ELR (cell line): Measurements from ENCODE around the gene MKLN1.
"Not testable (repeated sequence)": the region's sequence is repeated elsewhere in the genome, so short reads cannot be mapped to it uniquely, and the experiment has no call there.

ENCODE experiments used
- DNase-seq: peaks from one replicate; pipeline ENCODE4 v3.0.0-alpha.2; 2015; ENCODE audit warnings: low read depth

The MKLN1 gene

DNA sequence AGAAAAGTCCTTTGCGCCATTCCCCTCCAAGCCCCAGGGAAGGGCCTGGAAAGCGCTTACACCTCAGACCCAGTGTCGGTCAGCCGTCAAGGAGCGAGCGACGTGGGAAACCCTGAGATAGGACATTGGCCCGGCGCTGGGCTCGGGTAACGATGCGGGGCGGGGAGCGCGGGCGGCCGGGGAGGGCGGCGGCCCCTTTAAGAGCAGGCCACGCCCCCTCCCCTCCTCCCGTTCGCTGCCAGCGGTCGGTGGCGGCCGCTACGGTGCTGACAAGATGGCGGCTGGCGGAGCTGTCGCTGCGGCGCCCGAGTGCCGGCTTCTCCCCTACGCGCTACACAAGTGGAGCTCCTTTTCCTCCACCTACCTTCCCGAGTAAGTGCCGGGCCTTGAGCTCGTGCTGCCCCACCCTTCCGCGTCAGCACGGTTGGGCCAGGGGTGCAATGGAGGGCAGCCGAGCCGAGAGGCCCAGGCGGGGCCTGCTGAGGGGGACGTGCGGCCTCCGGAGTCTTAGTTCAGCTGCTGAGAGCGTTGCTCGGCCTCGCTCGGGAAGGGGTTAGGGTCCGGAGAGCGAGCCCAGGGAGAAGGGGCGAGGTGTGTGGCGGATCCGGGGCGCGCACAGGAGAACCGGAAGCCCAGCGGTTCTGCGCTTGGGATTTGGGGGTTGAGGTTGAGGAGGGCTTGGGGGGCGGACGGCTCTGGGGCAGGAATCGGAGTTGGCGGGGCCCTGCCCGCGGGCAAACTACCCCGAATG lies at the start of gene MKLN1:
Gene MKLN1, plus strand, starts transcription at position 251 of the 751 bp plus-strand sequence. Its CDS starts 24 bp downstream, at position 275.
- DNase-seq = peak; percentile 91

DNA sequence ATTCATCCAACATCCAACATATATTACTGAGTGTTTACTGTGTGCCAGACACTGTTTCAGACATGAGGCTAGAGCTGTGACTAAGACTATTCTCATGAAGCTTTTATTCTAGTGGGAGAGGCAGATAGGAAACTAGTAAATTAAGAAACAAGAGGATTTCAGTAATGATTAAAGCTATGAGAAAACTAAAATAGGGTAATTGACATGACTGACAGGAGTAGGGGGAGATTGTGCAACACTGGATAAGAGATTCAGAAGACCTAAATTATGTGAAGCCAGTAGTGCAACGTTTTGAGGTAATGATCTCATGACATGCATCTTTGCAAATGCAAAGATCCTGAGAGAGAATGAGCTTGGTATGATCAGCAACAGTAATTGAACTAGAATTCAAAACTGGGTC lies 48.6 kb upstream of the MKLN1 start:
- no peak for DNase-seq

DNA sequence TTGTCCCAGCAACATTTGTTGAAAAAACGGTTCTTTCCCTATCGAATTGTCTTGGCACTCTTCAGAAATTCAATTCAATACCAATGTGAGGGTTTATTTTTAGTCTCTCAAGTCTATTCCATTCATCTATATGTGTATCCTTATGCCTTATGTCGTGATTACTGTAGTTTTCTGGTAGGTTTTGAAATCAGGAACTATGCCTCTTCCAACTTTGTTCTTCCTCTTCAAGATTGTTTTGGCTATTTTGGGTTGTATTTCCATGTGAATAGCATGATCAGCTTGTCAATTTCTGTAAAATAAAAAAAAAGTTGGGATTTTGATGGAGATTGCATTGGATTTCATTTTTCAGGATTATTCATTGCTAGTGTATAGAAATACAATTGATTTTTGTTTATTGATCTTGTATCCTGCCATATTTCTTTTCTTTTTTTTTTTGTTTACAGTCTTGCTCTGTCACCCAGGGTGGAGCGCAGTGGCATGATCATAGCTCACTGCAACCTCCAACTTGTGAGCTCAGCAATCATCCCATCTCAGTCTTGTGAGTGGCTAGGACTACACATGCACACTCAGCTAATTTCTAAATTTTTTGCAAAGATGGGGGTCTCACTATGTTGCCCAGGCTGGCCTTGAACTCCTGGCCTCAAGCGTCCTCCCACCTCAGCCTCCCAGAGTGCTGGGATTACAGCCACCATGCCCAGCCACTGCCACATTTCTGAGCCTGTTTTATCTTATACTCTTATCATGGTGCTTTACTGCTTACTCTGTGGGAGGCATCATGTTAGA lies 46.2 kb upstream of the MKLN1 start:
- no peak for DNase-seq

DNA sequence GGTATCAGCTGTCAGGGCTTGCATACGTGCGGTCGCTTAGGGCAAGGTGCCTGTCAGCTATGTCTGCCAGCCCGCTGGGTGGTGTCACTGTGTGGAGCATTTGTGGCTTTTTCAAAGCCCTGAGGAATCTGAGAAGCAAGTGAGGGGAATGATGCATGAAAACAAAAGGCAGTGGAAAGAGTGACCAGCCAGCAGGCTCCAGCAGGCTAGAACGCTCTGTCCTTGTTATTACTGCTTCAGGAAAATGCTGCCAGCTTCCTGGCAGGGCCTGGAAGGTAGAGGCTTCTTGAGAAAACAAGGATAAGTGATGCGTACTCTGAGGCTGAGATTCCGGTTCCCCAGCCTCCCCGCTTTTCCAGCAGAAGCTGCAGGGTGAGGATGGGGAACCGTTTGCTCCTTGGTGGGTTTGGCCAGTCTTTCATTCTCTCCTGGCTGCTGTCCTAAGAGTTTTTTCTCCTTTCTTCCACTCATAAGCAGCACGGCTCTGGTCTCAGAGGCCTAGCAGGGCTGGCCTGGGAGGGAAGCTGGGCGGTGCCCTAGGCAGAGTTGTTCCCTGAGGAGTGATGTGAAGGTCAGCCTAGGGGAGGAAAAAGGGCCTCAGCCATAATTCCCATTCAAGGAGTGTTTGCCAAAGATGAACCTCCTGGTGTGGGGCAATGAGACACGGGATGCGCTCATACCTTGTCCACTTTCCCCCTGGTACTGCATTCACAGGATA lies 42.8 kb upstream of the MKLN1 start:
- DNase-seq = no peak

DNA sequence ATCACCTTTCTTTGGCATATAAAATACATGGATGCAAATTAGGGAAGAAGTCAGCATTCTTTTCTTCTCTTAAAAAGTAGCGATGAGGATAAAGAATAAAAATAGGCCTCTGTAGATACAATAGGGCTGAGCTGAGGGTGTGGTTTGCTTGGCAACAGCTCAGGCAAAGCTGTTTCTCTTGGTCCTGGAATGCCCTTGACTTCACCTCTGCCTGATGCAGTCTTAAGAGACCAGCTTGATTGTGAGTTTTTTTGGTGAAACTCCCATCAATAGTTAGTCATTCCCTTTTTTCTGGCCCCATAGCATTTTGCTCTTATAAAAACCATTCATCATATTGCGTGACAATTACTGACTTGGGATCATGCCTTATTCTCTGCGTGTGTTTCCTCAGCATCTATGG lies 42.1 kb upstream of the MKLN1 start:
- no peak for DNase-seq

DNA sequence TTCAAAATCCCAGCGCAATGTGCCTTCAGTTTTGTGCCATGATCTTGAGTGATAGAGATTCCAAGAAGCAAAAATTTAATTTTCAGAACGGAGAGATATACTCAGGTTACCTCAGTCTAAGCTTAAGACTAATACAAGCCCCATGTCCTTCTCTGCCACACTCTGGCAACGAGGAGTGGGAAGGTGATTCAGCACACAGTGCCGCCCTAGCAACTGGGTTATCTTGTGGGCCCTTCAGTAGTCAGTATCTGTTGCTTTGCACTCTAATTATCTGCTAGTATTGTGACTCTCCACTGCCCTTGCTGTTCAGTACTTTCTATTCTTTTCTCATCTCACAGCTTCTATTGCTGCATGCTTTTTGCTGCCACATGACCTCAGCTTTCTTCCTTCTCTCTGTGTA lies 39.2 kb upstream of the MKLN1 start:
- no peak for DNase-seq

DNA sequence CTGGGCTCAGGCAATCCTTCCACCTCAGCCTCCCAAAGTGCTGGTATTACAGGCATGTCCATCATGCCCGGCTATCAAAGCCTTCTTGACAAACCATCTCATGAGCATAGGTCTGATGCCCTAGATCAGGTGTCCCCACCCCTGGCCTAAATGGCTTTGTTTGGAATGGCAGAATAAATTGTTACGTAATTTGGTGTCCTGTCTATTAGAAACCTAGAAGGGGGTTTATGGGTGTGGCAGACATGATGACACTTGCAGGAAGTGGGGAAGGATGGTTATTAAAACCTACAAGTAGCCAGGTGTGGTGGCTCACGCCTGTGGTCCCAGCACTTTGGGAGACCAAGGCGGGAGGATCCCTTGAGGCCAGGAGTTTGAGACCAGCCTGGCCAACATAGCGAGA lies 38.6 kb upstream of the MKLN1 start:
- no peak for DNase-seq

DNA sequence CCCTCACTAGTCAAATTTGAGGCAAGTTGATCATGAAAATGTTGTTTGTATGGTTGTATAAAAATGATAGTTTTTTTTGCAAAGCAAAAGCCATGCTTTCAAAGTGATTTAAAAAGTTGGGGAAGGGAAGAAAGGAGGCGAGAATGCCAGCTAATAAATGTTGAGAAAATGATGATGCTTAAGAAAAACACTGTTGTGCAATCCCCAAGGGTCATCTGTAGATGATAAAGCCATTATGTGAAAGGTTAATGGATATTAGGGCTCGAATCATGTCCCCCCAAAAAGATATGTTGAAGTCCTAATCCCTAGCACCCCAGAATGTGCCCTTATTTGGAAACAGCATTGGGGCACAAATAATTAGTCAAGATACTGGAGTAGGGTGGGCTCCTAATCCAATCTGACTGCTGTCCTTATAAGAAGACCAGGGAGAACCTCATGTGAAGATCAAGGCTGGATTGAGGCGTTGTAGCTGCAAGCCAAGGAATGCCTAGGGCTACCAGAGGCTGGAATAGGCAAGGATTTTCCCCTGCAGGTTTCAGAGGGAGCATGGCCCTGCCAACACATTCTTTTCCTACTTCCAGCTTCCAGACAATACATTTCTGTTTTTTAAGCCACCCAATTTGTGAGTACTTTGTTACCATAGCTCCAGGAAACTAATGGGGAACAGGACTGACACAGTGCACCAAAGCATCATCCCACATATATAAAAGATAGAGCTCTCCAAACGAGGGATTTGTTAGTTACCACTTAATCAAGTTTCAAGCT lies 35.4 kb upstream of the MKLN1 start:
- DNase-seq = no peak

DNA sequence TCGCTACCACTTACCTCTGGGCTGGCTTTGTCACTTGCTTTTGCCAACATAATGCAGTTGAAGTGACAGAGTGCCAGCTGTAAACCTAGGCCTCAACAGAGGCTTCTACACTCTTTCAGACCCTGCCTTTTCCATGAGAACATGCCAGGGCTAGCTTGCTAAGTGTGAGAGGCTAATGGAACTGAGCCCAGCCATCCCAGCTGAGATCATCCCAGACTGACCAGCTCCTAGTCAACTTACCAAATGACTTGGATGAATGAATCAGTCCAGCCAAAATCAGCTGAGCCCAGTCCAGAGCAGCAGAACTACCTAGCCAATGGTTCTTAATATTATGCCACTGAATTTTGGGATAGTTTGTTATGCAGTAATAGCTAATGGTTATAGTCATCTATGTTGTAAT lies 34.7 kb upstream of the MKLN1 start:
- DNase-seq = peak; percentile 10

DNA sequence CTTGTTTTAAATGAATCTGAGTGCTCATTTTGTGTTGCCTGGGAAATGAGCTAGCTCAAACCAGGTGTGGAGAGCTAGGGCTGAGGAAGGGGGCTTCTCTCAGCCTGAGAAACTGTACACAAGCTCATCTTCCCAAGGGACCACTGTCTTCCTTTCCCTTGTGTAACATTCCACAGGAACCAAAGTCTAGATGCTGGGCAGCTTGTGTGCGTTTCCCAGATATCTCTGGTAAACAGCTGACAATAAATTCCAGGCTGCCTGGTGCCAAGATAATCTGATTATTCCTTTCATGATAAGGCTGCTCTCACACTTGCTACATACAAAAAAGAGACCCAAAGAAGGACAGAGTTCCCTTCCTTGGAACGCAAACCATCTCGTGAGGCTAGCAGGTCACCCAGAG lies 33.1 kb upstream of the MKLN1 start:
- no peak for DNase-seq

DNA sequence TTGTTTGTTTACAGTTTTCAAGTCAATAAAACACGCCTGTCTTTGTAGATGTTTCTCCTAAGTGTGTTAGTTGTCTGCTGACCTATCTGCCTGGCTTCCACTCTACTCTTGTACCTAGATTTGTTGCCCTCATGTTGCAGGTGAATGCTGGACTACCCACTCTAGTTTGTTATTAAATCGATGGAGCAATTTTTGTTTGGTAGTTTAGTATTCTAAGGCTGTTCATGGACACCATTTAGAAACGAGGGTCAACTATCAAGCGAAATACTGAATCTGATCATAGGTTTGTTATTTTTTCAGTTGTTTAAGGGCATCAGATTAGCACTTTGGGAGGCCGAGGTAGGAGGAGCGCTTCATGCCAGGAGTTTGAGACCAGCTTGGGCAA lies 29.1 kb upstream of the MKLN1 start:
- DNase-seq = no peak

DNA sequence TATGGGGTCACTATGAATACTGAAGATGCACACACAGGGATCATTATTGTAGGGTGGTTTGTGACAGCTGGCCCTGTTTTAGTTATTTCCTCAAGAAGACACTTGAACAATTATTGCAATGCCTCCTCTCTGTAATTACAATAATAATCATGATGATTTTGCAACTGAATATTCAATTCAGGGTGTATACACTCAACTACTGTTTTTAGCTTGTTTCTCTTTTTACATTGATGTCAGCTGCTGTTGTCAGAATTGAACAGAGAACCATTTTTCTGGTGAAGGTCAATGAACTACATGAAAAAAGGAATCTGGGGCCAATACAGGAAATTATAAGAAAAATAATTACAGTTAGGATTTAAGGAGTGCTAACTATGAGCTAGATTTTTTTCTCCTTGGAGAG lies 28.6 kb upstream of the MKLN1 start:
- no peak for DNase-seq

DNA sequence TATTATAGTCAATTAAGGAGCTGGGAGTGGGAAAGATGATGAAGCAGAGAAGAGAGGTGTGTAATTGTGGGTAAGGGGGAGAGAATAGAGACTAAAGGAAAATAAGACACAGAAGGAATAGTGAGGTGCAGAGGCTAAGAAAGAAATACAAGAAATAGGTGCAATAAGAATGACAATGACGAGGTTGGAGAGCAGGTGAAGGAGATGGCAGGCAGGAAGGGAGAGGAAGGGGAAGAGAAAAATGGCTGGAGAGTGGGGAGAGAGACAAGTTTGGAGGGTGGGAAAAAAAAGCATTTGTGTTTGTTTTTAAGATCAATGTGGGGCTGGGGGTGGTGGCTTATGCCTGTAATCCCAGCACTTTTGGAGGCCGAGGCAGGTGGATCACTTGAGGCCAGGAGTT lies 27.6 kb upstream of the MKLN1 start:
- no peak for DNase-seq

DNA sequence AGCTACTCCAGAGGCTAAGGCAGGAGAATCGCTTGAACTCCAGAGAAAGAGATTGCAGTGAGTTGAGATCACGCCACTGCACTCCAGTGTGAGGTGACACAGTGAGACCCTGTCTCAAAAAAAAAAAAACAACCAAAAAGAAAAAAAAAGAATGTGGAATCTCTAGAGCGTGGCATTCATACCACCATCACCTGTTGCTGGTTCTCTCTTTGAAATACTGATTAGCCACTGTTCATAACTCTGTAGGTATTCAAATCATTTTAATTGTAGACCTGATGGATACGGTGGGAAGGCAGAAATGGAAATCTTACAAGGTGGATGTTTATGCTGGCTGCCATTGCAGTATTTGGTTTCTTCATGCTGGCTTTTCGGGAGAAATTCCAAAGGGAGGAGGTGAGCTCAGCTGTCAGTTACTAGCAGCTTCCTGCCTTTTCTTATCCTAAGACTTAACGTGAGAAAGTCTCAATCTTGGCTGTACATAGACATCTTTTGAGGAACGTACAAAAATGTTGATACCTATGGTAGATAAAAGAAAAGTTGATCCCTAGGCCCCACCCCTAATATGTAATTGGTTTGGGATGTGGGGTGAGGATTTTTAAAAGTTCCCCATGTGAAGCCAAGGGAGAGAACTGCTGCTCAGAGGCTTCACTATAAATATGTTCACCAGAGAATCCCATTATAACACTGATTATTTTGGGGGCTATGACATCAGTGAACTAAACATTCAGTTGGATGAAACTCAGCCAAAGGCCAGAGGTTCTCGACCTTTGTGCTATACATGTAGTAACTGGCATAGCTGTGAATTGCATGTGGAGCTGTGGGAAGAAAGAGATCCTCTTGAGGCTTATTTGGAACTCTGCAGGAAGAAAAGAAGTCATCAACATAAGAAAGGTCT lies 26.9 kb upstream of the MKLN1 start:
- DNase-seq = no peak

DNA sequence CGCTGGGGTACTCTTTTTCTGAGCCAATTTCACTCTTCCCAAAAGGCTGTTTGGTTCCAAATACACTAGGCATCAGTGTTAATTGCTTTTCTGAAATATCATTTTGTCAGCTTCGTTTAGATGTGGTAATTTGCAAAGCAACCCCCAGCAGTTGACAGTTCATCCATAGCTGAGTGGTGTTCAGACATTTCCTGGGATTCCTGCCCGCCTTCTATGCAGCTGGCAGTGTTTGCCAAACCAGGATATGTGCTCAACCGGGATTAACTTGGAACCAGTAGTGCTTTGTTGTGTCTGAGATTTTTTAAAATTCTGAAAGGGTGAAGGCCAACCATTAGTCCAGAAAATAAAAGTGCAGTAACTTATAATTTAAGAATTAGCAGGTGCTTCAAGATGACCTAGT lies 25.2 kb upstream of the MKLN1 start:
- DNase-seq = no peak

DNA sequence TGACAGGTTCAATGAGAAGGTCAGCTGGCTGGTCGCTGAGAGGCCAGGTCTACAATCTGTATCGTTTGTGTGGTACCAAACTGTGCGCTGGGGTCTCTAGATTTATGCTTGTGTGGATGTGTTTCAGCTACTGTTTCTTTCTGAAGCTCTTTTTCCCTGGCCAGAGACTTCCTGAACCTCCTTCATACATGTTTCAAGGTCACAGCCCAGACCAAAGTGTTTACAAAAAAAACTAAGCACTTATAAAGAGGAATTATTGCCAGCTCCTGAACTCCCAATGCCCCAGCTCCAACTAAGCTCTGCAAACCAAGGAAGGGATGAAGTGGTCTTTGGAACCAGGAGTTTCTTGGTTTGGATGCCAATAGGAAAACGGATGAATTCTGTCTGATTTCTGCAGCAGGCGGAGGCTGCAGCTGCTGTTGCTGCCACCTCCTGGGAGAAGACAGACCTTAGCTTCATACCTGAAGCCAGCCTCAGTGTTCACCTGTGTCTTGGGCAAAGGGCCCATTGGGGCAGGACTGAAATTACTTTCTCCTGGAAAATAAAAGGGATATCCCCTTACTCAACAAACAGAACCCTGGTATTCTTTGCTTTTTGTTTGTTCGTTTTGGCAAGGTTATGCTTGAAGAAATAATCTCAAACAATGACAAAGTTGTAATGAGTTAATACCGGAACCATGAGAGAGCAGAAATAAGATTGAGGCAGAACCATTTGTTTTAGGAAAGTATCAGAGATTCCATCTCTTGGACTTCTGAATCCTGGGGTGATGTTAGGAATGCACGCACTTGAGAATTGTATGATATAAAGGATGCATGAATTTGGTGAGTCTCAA lies 24.6 kb upstream of the MKLN1 start:
- DNase-seq = peak; percentile 51

DNA sequence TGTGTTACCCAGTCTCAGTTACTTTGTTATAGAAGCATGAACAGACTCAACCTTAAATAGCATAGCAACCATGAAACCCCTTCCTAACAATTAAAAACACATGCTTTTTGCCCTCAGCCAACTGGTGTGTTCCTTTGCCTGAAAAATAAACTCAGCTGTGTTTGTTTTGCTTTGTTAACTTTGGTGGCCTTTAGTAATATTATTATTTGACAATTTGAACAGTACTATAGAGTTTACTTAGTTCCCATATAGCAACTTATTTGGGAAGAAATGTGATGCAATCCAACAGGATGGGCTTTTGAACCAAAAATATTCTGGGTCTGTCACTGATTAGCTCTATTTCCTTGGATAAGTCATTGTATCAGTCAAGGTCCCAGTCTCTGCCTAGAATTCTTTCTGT lies 22.5 kb upstream of the MKLN1 start:
- DNase-seq = no peak

DNA sequence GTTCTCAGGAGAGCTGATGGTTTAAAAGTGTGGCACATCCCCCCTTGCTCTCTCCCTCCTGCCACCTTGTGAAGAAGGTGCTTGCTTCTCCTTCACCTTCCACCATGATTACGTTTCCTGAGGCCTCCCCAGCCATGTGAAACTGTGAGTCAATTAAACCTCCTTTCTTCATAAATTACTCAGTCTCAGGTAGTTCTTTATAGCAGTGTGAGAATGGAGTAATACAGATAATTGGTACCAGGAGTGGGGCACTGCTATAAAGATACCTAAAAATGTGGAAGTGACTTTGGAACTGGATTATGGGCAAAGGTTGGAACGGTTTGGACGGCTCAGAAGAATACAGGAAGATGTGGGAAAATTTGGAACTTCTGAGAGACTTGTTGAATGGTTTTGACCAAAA lies 21.6 kb upstream of the MKLN1 start:
- DNase-seq = not testable (repeated sequence)

DNA sequence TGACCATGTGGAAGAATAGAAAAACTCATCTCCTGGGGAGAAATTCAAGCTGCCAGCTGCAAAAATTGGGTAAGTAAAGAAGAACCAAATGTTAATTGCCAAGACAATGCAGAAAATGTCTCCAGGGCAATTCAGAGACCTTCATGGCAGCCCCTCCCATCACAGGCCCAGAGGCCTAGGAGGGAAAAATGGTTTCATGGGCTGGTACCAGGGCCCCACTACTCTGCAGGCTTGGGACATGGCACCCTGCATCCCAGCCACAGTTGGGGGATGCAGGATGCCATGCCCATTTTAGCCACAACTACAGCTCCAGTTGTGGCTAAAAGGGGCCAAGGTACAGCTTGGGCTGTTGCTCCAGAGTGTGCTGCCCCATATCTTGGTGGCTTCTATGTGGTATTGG lies 20.9 kb upstream of the MKLN1 start:
- DNase-seq = no peak

DNA sequence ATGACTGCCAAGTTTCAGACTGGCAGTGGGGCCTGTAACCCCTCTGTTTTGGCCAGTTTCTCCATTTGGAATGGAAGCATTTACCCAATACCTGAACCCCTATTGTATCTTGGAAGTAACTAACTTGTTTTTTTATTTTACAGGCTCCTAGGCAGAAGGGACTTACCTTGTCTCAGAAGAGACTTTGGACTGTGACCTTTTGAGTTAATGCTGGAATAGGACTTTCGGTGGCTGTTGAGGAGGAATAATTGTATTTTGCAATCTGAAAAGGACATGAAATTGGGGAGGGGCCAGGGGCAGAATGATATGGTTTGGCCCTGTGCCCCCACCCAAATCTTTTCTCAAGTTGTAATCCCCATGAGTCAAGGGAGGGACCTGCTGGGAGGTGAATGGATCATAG lies 20.0 kb upstream of the MKLN1 start:
- no peak for DNase-seq
